H1 (cell line): ENCODE results near the gene PLEKHA5. TPM values are rescaled to one million over a fixed set of nuclear protein-coding genes. Genes with fewer than 3 reads are reported as not detected.

ENCODE experiments used
- CTCF ChIA-PET: fragments of 300-600 bp; sonication (Branson Sonifier 250); formaldehyde crosslinking; loops from one replicate; lab custom pipeline; 2021; ENCODE audit not compliant: partially characterized antibody; lab: Charles Lee
- POLR2A ChIA-PET: fragments of 300-600 bp; sonication (Branson Sonifier 250); formaldehyde crosslinking; loops from one replicate; lab custom pipeline; 2021; ENCODE audit warnings: inconsistent platforms; ENCODE audit not compliant: partially characterized antibody; lab: Charles Lee
- DNase-seq, 2 experiments: peaks; one replicate each; pipeline versions ENCODE4 v3.0.0 to v3.0.0-alpha.2; 2010 to 2022; ENCODE audit warnings: low spot score in 2 of 2, low read depth in 1 of 2, mixed read lengths in 1 of 2
- FAIRE-seq: peaks from 2 replicates; lab custom pipeline; 2011; peaks lifted over from hg19 to GRCh38; lab: Jason Lieb, UNC
- H2AFZ ChIP-seq: 2 replicates; pipeline ENCODE4 v1.8.1; 2012; ENCODE audit warnings: low read length, inconsistent platforms
- H2AK5ac ChIP-seq: 2 replicates; pipeline ENCODE4 v1.6.1; 2013; ENCODE audit warnings: low read depth, low read length
- H2BK120ac ChIP-seq: replicated peaks from 2 replicates; pipeline ENCODE3; 2013; ENCODE audit warnings: low read depth, low read length, inconsistent platforms
- H2BK12ac ChIP-seq: 2 replicates; pipeline ENCODE4 v1.6.1; 2013; ENCODE audit warnings: low read depth, low read length
- H2BK15ac ChIP-seq: 2 replicates; pipeline ENCODE4 v1.6.1; 2013; ENCODE audit warnings: low read length
- H2BK20ac ChIP-seq: 2 replicates; pipeline ENCODE4 v1.6.1; 2013; ENCODE audit warnings: low read length
- H2BK5ac ChIP-seq: 2 replicates; pipeline ENCODE4 v1.6.1; 2013; ENCODE audit warnings: low read depth, low read length
- H3K14ac ChIP-seq: 2 replicates; pipeline ENCODE4 v1.6.1; 2013; ENCODE audit warnings: inconsistent platforms; ENCODE audit not compliant: insufficient read length
- H3K18ac ChIP-seq: 2 replicates; pipeline ENCODE4 v1.6.1; 2013; ENCODE audit warnings: low read length; ENCODE audit errors: extremely low read depth
- H3K23ac ChIP-seq: 2 replicates; pipeline ENCODE4 v1.6.1; 2013; ENCODE audit warnings: inconsistent platforms; ENCODE audit not compliant: insufficient read length
- H3K23me2 ChIP-seq: 2 replicates; pipeline ENCODE4 v1.6.1; 2013; ENCODE audit warnings: low read depth, low read length
- H3K27ac ChIP-seq: 2 replicates; pipeline ENCODE4 v1.6.1; 2011; ENCODE audit warnings: low read depth, low read length, inconsistent platforms
- H3K27me3 ChIP-seq, 4 experiments: replicated peaks in 1 of 4; 1 replicate in 1 of 4; 2 replicates in 3 of 4; pipeline versions ENCODE4 v1.6.1 to v1.8.1; 2011 to 2013; ENCODE audit warnings: low read length in 3 of 4, mild to moderate bottlenecking in 3 of 4, inconsistent platforms in 2 of 4, mixed read lengths in 2 of 4, moderate library complexity in 1 of 4; ENCODE audit not compliant: control insufficient read depth in 3 of 4, insufficient read depth in 3 of 4; ENCODE audit errors: extremely low read depth in 1 of 4
- H3K36me3 ChIP-seq, 4 experiments: 2 replicates each; pipeline versions ENCODE4 v1.6.1 to v1.8.1; 2011 to 2013; ENCODE audit warnings: mild to moderate bottlenecking in 4 of 4, low read length in 3 of 4, moderate library complexity in 2 of 4, control low read depth in 1 of 4, inconsistent platforms in 1 of 4; ENCODE audit not compliant: insufficient read depth in 4 of 4, control insufficient read depth in 2 of 4
- H3K4ac ChIP-seq: replicated peaks from 2 replicates; pipeline ENCODE3; 2013; ENCODE audit warnings: low read length, low read depth, mixed read lengths, inconsistent platforms; ENCODE audit not compliant: insufficient read length
- H3K4me1 ChIP-seq, 4 experiments: replicated peaks in 1 of 4; 1 replicate in 1 of 4; 2 replicates in 3 of 4; pipeline versions ENCODE4 v1.6.1 to v1.8.1; 2011 to 2013; ENCODE audit warnings: low read length in 3 of 4, inconsistent platforms in 2 of 4, mixed read lengths in 1 of 4; ENCODE audit not compliant: insufficient read depth in 4 of 4, control insufficient read depth in 3 of 4
- H3K4me2 ChIP-seq, 2 experiments: 2 replicates each; pipeline versions ENCODE4 v1.6.1 to v1.8.1; 2011 to 2013; ENCODE audit warnings: low read depth in 2 of 2, low read length in 2 of 2, control low read depth in 1 of 2, inconsistent platforms in 1 of 2, mild to moderate bottlenecking in 1 of 2; ENCODE audit not compliant: insufficient read depth in 1 of 2
- H3K4me3 ChIP-seq, 4 experiments: fragments of 200-600, 300-600 bp in 1 of 4; sonication (generic), shearing (Covaris generic), sonication (Bioruptor Twin) in 1 of 4; 2 replicates each; pipeline versions ENCODE4 v1.5.1 to v1.8.1; 2011 to 2016; ENCODE audit warnings: low read length in 4 of 4, low read depth in 3 of 4, control low read depth in 2 of 4, inconsistent platforms in 2 of 4, mild to moderate bottlenecking in 2 of 4, mixed read lengths in 1 of 4, moderate library complexity in 1 of 4; ENCODE audit not compliant: insufficient read depth in 2 of 4; ENCODE audit errors: extremely low read depth in 1 of 4
- H3K56ac ChIP-seq: replicated peaks from 2 replicates; pipeline ENCODE3; 2013; ENCODE audit warnings: low read depth, mild to moderate bottlenecking, mixed read lengths, low read length, inconsistent platforms; ENCODE audit not compliant: insufficient read length
- H3K79me1 ChIP-seq: 2 replicates; pipeline ENCODE4 v1.6.1; 2013; ENCODE audit warnings: low read depth, low read length, control low read depth
- H3K79me2 ChIP-seq, 2 experiments: 2 replicates each; pipeline versions ENCODE4 v1.6.1 to v1.8.1; 2012 to 2013; ENCODE audit warnings: low read length in 2 of 2, mild to moderate bottlenecking in 2 of 2, inconsistent platforms in 1 of 2; ENCODE audit not compliant: insufficient read depth in 2 of 2, control insufficient read depth in 1 of 2
- H3K9ac ChIP-seq, 4 experiments: replicated peaks in 1 of 4; 1 replicate in 1 of 4; 2 replicates in 3 of 4; pipeline versions ENCODE4 v1.6.1 to v1.8.1; 2011 to 2013; ENCODE audit warnings: low read depth in 3 of 4, low read length in 3 of 4, control low read depth in 2 of 4, mild to moderate bottlenecking in 2 of 4, moderate library complexity in 2 of 4, inconsistent platforms in 1 of 4; ENCODE audit errors: extremely low read depth in 1 of 4
- H3K9me3 ChIP-seq, 2 experiments: 2 replicates each; pipeline versions ENCODE4 v1.6.1 to v1.8.1; 2012 to 2013; ENCODE audit warnings: mild to moderate bottlenecking in 2 of 2, moderate library complexity in 2 of 2, control low read depth in 1 of 2, inconsistent platforms in 1 of 2, low read depth in 1 of 2, low read length in 1 of 2, mixed read lengths in 1 of 2; ENCODE audit not compliant: insufficient read depth in 2 of 2
- H4K20me1 ChIP-seq, 2 experiments: replicated peaks in 1 of 2; 2 replicates each; pipeline versions ENCODE3 to v1.8.1; 2011 to 2013; ENCODE audit warnings: inconsistent platforms in 2 of 2, low read length in 2 of 2, mild to moderate bottlenecking in 1 of 2; ENCODE audit not compliant: insufficient read depth in 2 of 2, control insufficient read depth in 1 of 2
- H4K5ac ChIP-seq: 2 replicates; pipeline ENCODE4 v1.6.1; 2013; ENCODE audit warnings: low read length, low read depth, mixed read lengths, inconsistent platforms; ENCODE audit not compliant: insufficient read length
- H4K8ac ChIP-seq: 2 replicates; pipeline ENCODE4 v1.8.0; 2013; ENCODE audit warnings: mild to moderate bottlenecking, moderate library complexity, low read length, inconsistent platforms; ENCODE audit not compliant: insufficient read depth; ENCODE audit errors: extremely low read depth
- H4K91ac ChIP-seq: replicated peaks from 2 replicates; pipeline ENCODE3; 2013; ENCODE audit warnings: low read length, mixed read lengths, inconsistent platforms; ENCODE audit not compliant: insufficient read length
- CBX8 ChIP-seq: fragments of 300-800, 300-1000 bp; sonication (generic); IDR thresholded peaks from 2 replicates; pipeline ENCODE4 v1.7.1; 2016; ENCODE audit warnings: low read depth, low read length, borderline replicate concordance
- WGBS, 2 experiments: shearing (Covaris generic) in 1 of 2; methylation state at CpG; one replicate each; pipeline versions ENCODE4 v1.1.6 to v1.1.7; 2013 to 2015; ENCODE audit warnings: low lambda C conversion rate in 2 of 2, mixed read lengths in 2 of 2, inconsistent platforms in 1 of 2, low coverage in 1 of 2, missing lambda C conversion rate in 1 of 2; ENCODE audit not compliant: insufficient replicate concordance in 2 of 2, insufficient coverage in 1 of 2, insufficient read length in 1 of 2; ENCODE audit errors: extremely low coverage in 1 of 2, missing lambda C conversion rate in 1 of 2; 5-methylcytosine and 5-hydroxymethylcytosine counted together
- polyA plus RNA-seq, 7 experiments: library from polyadenylated mRNA; depleted of rRNA in 3 of 7; stranded (reverse) in 5 of 7; unstranded in 2 of 7; fragments of >200 nt in 5 of 7; fragments of 200-250 nt in 2 of 7; gene quantifications; 1 replicate in 5 of 7; 2 replicates in 1 of 7; 4 replicates in 1 of 7; pipeline versions ENCODE4 v1.2.1 to v1.2.3, GENCODE V29; 2011 to 2013; ENCODE audit warnings: missing spikeins in 2 of 7, mixed read lengths in 2 of 7
- total RNA-seq: library from RNA; stranded (reverse); fragmentation: NEBNext Ultra II Directional; extraction: Animal tissue kit (Norgen Biotek cat#: 25700); gene quantifications from 2 replicates; pipeline ENCODE4 v1.2.1, GENCODE V29; 2021

PLEKHA5 gene
- total and polyA plus RNA-seq, 2 of the 8 experiments (the other 6 are each of a cell fraction or from before 2014, with no cell fraction given): 17.2 to 66.1 TPM

- CTCF ChIA-PET: interaction anchor here (1.6 kb wide), 1 partner anchor 192 kb away, joined by 3 read pairs; no protein-coding TSS in a partner anchor
- WGBS, 2 experiments: 79% methylated on average over 5 of the region's 5 CpGs; no CpG with 5 or more reads in 1 of the 2 experiments
- Histone ChIP-seq H2BK12ac (no peak overlapping the region), H3K36me3 (peaks cover 0 to 4% (median 0%) of the 10 kb centered on the region in 4 experiments; a peak in 3 of 8 replicates), H3K79me1 (no peaks in the 10 kb centered on the region), H2BK120ac (no peak overlapping the region), H4K20me1 (peaks cover 4 to 5% of the 10 kb centered on the region in 2 experiments), H3K23me2 (no peaks in the 10 kb centered on the region), H4K91ac (no peak overlapping the region), H3K4me2 (no peak overlapping the region), H3K4me1 (peaks cover 0 to 4% (median 2%) of the 10 kb centered on the region in 4 experiments; a peak in 3 of 7 replicates), H3K27me3 (no peaks in the 10 kb centered on the region), H3K4me3 (no peak overlapping the region), H2AK5ac (no peak overlapping the region), H3K56ac (no peak overlapping the region), H3K4ac (no peak overlapping the region), H4K5ac (no peak overlapping the region), H3K27ac (no peak overlapping the region), H2BK20ac (no peak overlapping the region), H4K8ac (no peak overlapping the region), H3K23ac (no peak overlapping the region), H3K79me2 (peaks cover 0 to 91% of the 10 kb centered on the region in 2 experiments; a peak in 3 of 4 replicates), H2BK15ac (no peak overlapping the region), H3K9ac (no peak overlapping the region), H2BK5ac (no peak overlapping the region), H3K14ac (no peak overlapping the region), H3K9me3 (no peaks in the 10 kb centered on the region), H3K18ac (no peak overlapping the region), H2AFZ (no peak overlapping the region)
- FAIRE-seq: no peak
- no peak for DNase-seq
- POLR2A ChIA-PET: interaction anchor here (1.5 kb wide), 1 partner anchor 9 kb away, joined by 4 read pairs; no protein-coding TSS in a partner anchor
- TF ChIP-seq CBX8: no peak
Observed at GRCh38 chr12:19161216-19161615, 31.7 kb downstream of the PLEKHA5 start.
